GOT3 (cell line): ENCODE measurements around the gene CDH13.

Experiments
- DNase-seq: peaks from one replicate; lab custom pipeline; 2025; ENCODE audit warnings: mixed read lengths; lab: John Stamatoyannopoulos, UW

CDH13 gene

DNA sequence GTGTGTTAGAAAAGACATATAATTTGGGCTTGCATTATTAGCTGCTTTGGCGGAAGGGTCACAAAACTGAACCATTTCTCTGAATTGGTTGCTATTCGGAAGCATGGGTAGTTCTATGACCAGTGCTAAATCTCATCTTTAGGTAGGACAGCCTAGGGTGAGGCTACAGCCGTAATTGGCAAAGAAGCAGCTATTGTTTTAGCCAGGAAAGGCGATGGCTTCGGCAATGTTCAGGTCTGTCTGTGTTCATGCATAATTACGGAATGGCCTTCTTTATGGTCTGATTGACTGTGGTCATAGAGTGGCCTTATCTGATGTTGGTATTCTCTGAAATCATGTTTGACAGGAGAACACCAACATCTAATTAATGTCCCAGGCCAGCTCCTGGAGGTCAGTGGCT is 812.6 kb downstream of the CDH13 start:
- DNase-seq: no peak

DNA sequence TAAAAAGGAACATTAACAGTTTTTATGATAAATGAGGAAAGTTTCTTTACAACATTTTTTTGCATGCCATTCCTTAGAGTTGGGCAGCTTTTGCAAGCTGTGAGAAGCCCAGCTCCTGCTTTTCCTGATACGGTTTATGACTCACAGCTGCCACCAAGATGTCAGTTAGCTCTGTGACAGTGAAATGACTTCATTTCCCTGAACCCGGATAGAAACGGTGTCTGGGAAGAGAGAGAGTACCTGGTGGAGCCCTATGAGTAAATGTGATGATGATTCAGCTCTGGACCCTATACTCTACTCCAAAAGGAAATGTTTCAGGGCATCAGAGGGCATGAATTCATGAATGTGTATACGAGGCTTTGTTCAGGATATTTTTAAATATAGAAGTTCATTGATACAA is 814.7 kb downstream of the CDH13 start:
- no peak for DNase-seq

GRCh38 chr16:83443972-83444371 is 817.2 kb downstream of the CDH13 start:
- DNase-seq: no peak

DNA sequence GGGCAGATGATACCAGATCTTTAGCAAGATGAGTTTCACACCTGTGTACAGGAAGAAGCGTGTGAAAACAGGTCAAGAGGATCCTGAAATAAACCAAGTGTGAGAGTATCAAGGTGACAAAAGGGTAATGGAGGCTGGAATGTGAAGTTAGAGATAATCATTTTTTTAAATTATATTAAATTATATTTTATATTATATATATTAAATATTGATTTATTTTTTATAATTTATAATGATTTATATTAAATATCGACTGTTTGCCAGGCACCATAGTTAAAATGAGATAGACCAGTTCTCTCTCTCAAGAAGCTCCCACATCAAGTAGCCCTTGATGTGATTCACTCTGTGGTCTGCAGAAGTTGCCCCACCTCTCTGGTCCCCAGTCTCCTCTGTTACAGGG is 820.8 kb downstream of the CDH13 start:
- no peak for DNase-seq

GRCh38 chr16:83449861-83450260 is 823.1 kb downstream of the CDH13 start:
- DNase-seq: no peak

- no peak for DNase-seq
Measured at GRCh38 chr16:83453977-83454376, 827.2 kb downstream of the CDH13 start.

DNA sequence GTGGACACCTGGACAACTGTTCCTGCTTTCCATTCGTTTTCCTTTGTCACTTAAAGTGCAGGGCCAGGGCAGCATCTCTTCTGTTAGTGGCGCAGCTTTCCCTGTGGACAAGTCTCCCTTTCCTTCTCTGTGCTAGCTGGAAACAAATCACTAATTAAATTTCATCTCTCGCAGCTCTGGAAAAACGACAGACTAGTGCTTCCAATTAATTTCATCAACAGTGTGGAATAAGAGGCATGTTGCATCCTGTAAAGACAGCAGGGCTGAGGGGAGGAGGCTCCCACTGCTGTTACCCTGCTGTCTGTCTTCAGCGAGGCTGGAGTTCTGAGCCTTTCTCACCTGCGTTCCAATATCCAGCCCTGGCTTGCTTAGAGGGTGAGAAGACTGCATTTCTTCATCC is 828.9 kb downstream of the CDH13 start:
- DNase-seq: no peak

DNA sequence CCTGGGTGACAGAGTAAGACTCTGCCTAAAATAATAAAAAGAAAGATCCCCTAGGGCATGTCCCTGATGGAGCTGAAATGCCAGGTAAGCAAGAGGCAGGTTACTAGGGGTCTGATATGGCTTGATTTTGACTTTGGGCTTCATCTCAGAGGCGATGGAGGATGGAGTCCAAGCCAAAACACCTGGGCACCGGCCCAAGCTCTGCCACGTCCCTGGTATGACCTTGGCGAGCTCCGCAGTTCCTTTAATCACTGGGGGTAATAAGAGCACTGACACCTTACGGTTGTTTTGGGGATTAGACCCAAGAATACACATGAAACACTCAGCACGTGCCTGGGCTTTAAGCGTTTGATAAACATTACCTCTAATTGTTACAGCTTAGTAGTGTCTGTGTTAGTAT is 830.2 kb downstream of the CDH13 start:
- DNase-seq: no peak

- DNase-seq: no peak
Measured at GRCh38 chr16:83458612-83459011, 831.8 kb downstream of the CDH13 start.

GRCh38 chr16:83464991-83465390 is 838.2 kb downstream of the CDH13 start:
- no peak for DNase-seq

GRCh38 chr16:83470416-83470815 is 843.6 kb downstream of the CDH13 start:
- DNase-seq: no peak

- no peak for DNase-seq
Measured at GRCh38 chr16:83472776-83473501, 846.2 kb downstream of the CDH13 start.

- no peak for DNase-seq
Measured at GRCh38 chr16:83473926-83474650, 847.3 kb downstream of the CDH13 start.

- no peak for DNase-seq
Measured at GRCh38 chr16:83475108-83475507, 848.3 kb downstream of the CDH13 start.

GRCh38 chr16:83481589-83481988 is 854.8 kb downstream of the CDH13 start:
- no peak for DNase-seq

DNA sequence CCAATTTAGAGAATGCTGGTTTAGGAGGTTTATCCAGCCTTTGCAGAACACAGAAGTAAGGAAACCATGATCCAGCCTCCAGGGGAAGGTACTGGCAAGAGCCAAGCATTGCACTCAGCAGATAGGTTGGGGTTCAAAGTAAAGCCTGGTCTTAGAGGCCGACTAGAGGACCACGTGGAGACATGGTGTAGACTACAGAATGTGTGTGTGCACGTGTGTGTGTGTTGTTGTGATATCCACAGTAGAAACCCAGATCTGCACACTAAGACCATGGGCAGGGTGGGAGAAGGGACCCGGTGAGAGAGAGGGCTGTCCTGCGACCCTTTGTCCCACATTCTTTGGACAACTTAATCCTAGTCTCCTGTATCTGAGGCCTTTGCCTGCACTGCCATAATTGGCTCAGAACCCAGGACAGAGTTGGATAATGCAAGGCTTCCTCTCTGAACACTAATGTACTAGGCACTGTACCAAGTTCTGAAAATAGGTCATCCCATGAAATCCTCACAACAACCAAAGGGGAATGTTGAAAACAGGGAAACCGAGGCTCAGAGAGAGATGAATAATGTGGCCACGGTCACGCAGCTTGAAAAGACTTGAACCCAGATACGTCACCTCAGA is 855.9 kb downstream of the CDH13 start:
- no peak for DNase-seq

DNA sequence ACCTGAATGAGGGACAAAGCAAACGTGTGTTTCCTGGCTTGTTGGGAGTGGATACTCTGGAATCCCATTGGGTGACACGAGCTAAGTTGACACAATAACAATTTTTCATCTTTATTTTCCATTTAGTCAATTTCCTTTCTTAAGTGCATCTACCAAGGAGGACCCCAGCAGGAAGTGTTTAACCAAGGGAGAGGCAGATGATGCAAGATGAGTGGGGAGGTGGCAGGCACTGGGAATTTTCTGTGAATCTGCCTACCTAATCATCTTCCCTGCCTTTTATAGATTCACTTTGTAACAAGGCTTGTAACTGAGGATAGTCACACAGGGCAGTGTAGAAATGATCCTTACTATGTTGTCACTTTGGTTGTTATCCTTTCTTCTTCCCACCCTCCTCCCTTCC is 863.3 kb downstream of the CDH13 start:
- no peak for DNase-seq

- DNase-seq: no peak
Measured at GRCh38 chr16:83494459-83494858, 867.7 kb downstream of the CDH13 start.

GRCh38 chr16:83501481-83501880 is 874.7 kb downstream of the CDH13 start:
- DNase-seq: no peak

GRCh38 chr16:83508295-83508694 is 881.5 kb downstream of the CDH13 start:
- no peak for DNase-seq

- DNase-seq: no peak
Measured at GRCh38 chr16:83509316-83509715, 882.5 kb downstream of the CDH13 start.

GRCh38 chr16:83510906-83511305 is 884.1 kb downstream of the CDH13 start:
- no peak for DNase-seq
